GM18868 (cell line): Measurements from ENCODE around the gene CCNE1.
A peak's percentile ranks its signal among the peaks of the same experiment; 100 is the strongest.

Experiments
- ATAC-seq: cut with Tn5 transposase; IDR thresholded peaks from one replicate; pipeline ENCODE4 v1.9.1; 2021; ENCODE audit warnings: mild to moderate bottlenecking, moderate library complexity; ENCODE audit not compliant: unreplicated experiment

The CCNE1 gene

DNA sequence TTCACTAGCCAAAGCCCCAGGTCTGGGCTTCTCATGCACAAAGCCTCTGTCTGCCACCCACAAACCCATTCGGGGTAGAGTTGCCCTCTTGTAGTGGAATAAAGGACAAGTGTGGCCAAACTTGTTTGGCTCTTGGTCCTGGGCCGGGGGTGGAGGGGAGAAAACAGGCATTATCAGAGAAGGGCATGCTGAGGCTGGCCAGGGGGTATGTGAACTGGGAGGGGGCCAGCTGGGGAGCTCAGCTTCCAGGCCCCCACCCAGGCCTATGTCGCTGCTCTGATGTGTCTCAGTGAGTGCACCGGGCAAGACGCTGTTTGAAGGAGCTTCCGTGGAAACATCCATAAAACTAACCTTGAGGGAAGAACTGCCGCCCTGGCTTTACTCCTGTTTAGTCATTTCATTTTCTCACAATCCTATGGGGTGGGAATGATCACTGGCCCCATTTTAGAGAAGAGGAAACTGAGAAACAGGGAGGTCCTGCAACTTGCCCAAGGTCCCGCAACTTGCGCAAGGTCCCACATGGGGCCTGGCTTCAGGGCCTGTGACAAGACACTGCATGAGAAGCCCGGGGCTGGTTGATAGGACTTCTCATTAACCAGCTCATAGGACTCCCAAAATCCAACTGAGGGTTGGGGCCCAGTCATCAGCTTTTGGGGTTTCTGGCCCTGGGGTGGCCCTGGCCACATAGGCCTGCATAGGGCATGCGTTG, 30.8 kb downstream of the CCNE1 start:
- no peak for ATAC-seq

DNA sequence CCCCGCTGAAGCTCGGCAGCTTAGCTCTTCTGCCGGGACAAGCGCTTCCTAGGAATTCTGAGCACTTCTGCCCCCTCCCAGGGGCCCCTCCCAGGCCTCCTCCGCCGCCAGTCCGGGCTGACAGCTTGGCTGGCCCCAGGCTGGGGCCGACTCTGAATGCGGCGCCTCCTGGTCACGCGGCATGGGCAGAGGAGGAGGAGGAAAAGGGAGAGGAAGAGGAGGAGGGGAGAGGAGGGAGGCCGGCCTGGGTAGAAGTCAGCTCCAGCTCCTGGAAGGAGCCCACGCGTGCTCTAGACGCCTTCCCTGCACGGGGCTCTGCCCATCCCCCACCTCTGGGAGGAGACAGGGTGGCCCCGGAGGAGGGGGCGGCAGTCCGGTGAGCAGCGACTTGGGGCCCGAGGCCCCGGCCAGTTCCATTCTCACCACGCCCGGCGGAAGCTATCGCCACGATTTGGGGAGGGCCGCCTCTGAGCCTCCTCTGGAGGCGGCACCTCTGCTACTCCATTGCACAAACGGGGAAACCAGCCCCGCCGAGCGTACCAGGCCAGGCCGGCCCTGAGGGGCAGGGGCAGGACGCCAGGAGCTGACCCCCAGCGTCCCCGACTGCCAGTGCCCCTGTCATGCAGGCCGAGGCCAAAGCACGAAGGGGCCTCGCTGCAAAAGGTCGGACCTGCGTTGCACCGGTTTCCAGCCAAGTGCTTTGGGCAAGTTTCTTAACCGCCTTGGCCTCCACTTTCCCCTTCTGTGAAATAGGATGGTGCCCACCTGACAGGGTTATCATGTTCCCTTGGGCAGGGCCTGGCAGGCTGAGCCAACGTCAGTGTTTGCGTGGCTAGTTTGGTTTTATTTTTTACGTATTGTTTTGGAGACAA, 31.6 kb downstream of the CCNE1 start:
- ATAC-seq: no peak

DNA sequence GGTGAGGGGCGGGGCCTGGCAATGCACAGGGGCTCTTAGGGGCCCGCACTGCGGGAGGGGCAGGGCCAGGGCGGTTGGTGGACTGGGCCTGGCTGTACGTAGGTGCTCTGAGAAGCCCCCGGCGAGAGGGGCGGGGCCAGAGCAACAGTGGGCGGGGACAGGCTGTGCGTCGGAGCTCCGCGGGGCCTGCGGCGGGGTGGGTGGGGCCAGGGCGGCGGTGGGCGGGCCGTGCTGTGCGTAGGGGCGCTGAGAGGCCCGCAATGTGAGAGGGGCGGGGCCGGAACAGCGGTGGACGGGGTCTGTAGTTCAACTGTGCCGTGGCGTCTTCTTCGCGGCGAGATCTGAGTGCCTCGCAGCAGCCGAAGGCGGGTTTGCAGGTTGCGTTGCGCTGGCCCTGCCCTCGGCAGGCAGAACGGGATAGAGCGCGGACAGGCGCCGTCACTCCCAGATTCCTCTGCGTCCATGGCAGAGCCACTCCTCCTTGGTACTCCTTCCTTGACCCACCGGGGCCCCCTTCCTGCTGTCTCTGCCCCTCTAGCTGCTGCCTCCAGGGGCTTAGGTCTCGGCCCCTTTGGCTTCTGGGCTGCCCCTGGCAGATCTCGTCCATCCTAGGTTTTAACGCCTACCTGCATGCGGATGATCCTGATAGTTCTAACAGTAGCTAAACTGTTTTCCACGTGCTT, 33.2 kb downstream of the CCNE1 start:
- ATAC-seq: peak; percentile 77

DNA sequence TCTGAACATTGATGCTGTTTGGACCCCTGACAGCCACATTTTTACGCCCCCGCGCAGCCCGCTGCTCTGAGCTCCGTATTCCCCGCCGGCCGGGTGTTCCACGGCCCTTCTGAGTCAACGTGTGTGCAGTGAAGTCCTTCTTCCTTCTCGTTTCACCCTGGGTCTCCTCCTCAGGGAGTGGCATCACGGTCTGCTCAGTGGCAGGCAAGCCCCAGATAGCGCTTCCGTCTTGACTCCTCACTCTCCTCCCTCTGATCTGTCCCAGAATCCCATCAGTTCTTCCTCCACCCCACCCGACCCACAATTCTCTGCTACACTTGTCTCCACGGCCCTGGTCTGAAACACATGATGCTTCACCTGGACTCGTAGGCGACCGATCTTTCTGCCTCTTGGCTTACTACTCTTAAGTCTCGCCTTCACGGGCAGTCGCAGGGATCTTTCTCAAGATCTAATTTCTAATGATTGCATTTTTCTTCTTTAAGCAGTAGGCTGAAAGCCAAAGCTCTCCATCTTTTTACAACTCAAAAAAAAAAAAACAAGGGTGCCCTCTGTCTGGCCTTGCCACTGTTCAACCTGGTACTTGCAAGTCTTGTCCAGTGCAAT, 33.9 kb downstream of the CCNE1 start:
- no peak for ATAC-seq

DNA sequence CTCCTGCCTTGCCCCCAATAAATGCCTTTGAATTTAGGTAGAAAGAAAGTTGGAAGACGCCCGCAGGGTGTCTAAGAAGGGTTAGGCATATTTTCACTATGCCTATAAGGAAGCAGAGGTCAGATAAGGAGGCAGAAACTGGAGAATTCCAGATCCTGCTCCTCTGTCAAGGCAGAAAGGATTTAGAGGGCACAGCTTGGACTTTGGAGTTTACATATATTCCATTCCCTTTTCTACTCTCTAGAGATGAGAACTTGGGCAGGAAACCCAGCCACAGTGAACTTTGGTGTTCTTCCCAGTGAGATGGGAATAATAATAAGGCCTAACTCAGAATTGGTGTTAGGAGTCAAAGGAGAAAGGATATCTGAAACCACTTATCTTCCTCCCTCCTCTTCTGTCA, 37.4 kb downstream of the CCNE1 start:
- ATAC-seq: no peak

DNA sequence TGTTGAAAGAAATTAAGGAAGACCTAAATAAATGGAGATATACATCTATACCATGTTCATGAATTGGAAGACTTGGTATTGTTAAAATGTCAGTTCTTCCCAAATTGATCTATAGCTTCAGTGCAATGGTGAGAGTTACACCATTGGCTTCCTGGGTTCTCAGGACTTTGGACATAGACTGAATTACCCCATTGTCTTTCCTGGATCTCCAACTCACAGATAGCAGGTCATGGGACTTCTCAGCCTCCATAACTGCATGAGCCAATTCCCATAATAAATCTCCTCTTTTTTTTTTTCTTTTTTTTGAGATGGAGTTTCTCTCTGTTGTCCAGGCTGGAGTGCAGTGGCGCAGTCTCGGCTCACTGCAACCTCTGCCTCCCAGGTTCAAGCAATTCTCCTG, 38.7 kb downstream of the CCNE1 start:
- ATAC-seq: no peak

DNA sequence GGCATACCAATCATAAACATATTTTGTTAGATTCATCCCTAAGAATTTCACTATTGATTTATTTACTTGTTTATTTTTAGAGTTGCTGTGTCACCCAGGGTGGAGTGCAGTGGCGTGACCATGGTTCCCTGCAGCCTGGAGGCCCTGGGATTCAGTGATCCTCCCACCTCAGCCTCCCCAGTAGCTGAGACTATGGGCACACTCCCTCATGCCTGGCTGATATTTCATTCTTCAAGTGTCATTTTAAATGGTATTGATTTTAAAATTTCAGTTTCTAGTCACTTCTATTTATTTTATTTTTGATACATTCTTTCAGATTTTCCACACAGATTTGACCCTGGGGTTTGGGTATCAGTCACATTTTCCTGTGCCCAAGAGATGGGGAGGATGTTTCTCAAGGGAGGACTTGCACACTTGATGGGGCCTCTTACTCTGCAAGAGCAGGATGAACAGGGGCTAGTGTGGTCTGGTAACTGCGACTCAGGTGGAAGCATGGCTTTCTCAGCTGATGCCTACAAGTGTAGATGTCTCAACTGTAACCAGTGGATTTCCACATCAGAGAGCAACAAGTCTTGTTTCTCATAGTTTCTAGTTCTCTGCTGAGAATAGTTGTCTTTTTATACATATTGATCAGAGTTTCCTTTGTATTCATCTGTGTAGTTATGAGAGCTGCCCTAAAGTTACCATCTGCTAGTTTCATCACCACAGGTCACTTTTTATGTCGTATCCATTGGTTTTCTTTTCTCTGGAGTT, 40.2 kb downstream of the CCNE1 start:
- ATAC-seq: peak; percentile 85

DNA sequence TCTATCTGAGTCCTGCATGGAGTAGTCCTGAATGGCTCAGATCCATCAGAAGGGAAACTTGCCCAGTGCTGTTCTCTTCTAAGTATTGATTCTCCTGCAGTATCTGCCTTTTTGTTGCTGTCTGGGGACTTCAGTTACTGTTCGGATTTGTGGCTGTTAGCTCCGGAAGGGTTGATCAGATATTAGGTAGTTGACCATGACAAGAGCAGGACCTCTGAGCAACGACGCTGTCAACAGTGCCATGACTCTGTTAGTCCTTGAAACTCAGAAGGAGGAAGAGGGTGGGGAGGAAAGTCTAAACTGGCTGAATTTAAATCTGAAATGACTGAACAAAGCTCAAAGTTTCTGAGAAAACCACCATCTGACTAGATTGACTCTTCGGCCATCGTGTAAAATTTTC, 42.2 kb downstream of the CCNE1 start:
- ATAC-seq: no peak

DNA sequence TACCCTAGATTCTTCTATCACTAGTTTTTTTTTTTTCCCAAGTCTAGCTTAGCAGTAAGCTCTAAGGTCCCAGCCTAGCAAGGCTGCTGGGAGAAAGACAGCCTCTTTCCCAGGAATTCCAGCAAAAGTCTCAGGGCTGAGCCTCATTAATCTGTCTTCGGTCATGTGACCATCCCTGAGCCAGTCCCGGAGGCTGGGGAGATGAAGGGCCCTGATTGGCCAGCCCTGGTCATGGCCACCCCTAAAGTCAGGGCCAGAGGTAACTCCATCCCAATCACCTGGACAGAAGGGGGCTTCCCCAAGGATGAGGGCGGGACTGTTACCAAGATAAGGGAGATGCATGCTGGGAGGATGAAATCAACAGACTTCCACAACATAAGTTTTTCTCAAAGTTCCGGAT, 43.3 kb downstream of the CCNE1 start:
- ATAC-seq: no peak

DNA sequence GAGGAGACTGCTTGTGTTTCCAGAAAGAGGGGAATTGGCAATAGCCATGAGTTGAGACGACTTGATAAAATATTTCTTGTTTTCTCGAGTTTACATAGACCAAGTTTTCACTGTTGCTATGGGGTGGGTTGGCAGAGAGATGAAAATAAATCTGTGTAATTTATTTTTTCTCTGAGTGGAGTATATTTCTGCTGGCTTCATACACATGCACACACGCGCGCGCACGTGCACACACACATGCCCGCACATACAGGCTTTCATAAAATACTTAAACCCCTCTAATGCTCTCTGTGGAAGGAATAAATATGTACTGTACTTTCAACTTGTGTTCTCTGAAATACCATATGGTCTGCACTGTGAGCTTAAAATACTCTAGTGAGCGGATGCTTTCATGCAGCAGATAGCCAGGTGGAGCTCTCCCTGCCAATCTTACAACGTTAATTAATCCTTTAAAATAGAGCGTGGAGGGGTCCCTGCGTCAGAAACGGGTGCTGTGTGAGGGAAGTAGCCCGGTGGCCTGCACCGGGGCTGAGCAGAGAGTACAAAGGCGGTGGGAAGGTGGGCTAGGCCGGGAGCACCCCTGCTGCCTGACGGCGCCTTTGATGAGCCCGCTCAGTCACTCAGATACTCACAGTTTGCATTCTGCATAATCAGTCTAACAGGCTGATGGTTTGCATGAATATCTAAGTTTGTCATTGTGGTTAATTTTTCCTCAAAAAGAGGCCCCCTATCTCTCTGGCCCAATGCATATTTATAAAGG, 44.1 kb downstream of the CCNE1 start:
- ATAC-seq: no peak

DNA sequence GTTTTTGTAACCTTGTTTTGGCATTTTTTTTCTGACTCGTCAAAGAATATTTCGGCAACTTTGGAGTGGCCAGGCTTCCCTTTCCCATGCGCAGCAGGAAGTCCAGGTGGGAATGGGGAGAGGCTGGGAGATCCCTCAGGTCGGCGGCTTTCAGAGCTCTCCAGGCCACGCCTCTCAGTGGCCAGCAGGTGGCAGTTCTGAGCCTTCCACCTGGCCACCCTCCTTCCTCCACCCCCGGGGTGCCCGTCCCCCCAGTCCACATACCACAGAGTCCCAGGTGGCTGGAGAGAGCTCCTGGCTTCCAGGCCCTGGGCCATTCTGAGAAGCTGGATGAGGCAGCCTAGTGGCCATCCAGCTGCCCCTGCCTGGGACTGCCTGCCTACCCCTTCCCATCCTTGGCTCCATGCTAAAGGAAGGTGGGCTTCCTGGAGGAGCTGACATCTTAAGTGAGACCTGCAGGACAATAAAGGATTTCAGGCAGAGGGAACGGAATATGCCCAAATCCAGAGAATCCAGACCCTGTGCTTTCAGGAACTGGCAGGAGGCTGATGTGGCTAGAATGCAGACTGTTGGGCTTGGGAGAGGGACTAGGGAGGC, 46.3 kb downstream of the CCNE1 start:
- no peak for ATAC-seq

DNA sequence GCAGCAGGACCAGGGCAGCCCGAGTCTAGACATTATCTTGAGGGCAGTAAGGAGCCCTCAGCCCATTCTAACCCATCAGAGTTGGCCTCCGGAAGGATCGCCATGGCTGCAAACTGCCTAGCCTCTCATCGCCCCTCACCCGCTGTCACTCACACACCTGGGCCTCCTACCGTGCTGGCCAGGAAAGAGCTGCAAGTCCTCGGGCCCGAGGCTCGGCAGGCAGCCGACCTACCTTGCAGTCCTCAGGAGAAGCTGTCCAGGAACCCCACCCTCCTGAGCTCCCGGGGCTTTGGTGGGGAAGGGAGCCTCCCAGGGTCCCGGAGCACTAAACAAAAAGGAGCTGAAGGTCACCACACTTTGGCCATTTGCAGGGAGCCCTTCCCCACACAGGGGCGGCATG, 46.8 kb downstream of the CCNE1 start:
- no peak for ATAC-seq

DNA sequence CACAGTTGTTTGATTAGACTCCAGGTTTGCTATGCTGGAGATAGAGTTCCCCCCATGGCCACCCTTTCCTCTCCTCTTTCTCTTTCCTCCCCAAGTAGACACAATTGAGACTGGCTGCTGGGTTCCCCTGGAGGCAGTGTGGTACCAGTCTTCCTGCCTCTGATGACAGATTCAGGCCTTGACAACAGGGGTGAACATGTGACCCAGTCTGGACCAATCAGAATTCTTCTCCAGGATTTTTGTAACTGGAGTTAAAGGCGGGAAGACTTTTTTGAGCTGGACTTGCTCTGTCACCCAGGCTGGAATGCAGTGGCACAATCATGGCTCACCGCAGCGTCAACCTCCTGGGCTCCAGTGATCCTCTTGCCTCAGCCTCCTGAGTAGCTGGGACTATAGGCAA, 48.7 kb downstream of the CCNE1 start:
- no peak for ATAC-seq

DNA sequence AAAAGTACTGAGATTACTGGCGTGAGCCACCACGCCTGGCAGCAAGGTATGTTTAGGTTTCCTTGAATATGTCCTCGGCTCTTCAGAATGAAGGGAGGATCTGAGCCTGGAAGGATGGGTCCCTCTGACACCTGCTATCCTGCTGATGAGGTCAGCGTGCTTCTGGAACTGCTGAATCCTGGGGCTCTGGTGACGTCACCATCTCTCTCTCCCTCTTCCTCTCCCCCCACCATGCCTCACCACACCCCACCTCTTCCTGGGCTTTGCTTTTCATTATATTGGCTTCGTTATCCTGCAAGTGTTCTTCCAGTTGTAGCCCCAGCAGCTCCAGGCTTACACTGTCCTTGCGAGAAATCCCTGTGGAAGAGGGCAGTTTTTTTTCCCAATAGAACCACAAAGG, 49.8 kb downstream of the CCNE1 start:
- ATAC-seq: no peak

DNA sequence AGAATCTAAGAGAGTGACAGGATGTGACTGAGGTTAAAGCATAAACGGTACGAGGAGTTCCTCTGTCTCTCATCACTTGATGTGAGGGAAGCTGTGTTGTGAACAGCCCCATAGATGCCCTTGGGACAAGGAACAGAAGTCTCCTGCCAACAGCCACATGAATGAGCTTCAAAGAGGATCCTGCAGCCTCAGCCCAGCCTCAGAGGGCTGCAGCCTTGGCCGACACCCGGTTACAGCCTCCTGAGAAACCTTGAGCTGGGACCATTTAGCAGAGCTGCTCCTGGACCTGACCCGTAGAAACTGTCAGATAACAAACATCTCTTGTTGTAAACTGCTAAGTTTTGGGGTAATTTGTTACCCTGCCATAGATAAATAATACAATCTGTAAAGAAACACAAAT, 54.2 kb downstream of the CCNE1 start:
- ATAC-seq: no peak

DNA sequence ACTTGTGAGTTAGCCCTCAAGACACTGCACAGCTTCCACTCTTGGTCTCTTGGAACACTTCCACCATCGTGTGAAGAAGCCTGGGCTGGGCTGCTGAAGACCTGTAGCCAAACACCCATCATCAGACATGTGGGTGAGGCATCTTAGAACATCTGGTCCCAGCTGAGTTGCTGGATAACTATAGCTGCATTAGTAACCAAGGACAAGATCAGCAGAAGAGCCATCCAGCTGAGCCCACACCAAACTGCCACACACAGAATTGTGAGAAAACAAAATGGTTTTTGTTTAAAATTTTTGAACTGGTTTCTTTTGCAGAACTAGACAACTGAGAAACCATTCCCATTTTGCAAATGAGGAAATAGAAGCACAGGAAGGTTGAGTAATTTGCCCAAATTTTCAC, 56.2 kb downstream of the CCNE1 start:
- no peak for ATAC-seq

DNA sequence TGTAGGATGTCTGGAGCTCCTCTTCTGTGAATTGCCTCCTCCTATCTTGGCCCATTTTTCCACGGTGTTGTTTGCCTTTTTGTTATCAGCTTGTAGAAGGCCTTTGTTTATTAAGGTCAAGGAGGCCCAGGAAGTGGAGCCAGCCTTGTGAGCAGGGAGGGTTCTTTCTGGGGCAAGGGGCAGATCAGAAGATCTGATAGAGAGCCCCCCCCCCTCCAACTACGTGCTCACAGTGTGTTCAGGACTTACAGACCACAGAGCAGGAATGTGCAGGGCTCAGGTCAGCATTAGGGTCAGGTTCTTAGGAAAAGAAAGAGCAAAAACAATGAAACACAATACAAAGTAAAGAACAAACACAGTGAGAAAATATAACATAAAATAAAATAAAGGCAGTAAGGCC, 59.4 kb downstream of the CCNE1 start:
- no peak for ATAC-seq

DNA sequence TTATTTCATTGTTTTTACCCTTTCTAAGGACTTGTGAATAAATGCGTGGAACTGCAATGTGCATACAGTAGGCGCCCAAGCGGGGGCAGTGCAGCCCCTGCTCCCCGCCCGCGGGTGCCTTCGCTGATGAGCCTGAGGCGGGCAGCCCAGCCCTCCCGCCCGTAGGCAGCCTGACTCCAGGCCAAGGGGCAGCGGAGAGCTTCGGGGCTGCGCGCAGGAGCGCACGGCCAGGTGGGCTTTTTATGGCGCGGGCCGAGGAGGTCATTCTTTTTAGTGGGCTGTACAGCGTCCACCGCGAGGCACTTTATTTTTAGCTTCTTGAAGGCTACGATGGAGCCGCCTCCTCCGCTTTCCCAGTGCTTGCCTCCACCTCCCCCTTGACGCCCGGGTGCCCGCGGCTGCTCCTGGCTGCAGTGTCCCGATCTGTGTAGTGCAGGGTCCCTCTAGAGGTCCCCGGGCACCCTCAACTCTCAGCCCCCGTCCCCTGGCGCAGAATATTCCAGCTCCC, 60.5 kb downstream of the CCNE1 start:
- ATAC-seq: no peak

DNA sequence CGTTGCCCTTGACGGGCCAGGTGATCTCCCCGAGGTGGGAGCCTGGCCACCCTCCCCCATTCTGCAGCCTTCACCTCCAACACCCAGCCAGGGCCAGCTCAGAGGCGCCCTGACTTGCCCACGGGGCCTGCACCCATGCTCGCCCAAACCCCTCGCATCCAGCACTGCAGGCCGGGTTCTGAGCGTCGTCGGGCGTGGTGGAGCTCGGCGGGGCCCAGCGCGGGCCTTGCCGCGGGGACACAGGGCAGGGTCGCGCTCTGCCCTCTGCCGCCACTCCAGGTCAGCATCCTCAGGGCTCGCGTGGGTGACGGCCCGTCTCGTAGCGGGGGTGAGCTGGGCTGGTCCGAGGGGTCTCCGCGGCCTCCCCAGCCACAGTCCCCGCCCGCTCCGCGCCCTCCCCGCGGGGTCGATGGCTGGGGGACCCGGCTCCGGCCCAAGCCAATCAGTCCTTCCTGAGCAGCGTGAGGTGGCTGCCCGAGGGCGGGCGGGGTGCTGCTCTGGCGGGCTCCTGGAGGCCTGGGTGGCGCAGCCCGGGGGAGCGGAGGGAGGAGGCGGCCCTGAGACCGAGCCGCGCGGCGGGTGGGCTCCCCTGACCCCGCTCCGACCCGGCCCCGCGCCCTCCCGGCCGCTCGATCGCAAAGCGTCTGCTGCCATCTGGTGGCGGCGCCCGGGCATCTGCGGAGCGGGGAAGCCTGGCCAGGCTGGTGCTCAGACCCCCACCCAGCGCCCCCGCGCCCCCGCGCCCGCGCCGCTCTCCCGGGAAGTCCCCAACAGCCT, 61.4 kb downstream of the CCNE1 start:
- ATAC-seq: peak; percentile 66
